Endothelial cell of umbilical vein (primary cell): ENCODE data around the gene SEMA4A. TPM values are rescaled to one million over a fixed set of nuclear protein-coding genes. Genes with fewer than 3 reads are reported as not detected.

ENCODE experiments used
- BruUV-seq: library from RNA; stranded (reverse); fragments of 400-500 nt; replicated peaks from 2 replicates; lab custom pipeline; 2021; lab: Mats Ljungman, UMichigan
- CTCF ChIA-PET: fragments of 300-600, 350-600 bp; sonication (Branson Sonifier 250); formaldehyde crosslinking; loops from one replicate; lab custom pipeline; 2021; ENCODE audit warnings: antibody characterized with exemption, inconsistent platforms; lab: Charles Lee
- POLR2A ChIA-PET: fragments of 300-600, 350-600 bp; sonication (Branson Sonifier 250); formaldehyde crosslinking; loops from one replicate; lab custom pipeline; 2021; ENCODE audit warnings: antibody characterized with exemption, inconsistent platforms; lab: Charles Lee
- DNase-seq: peaks from one replicate; pipeline ENCODE4 v3.0.0-alpha.2; 2011; ENCODE audit warnings: low read depth, low spot score
- FAIRE-seq: peaks from 2 replicates; lab custom pipeline; 2011; peaks lifted over from hg19 to GRCh38; lab: Jason Lieb, UNC
- H2AFZ ChIP-seq: 2 replicates; pipeline ENCODE4 v1.6.0; 2012; ENCODE audit warnings: low read depth, low read length, control low read depth, inconsistent platforms
- H3K27ac ChIP-seq: 2 replicates; pipeline ENCODE4 v1.5.1; 2011; ENCODE audit warnings: low read depth, mild to moderate bottlenecking, control low read depth, low read length, moderate library complexity; ENCODE audit not compliant: insufficient read depth
- H3K27me3 ChIP-seq, 2 experiments: 2 replicates each; pipeline versions ENCODE4 v1.6.0 to v1.6.1; 2011; ENCODE audit warnings: low read length in 2 of 2, mixed read lengths in 1 of 2; ENCODE audit not compliant: control insufficient read depth in 2 of 2, insufficient read depth in 2 of 2
- H3K36me3 ChIP-seq, 2 experiments: 2 replicates in 1 of 2; 3 replicates in 1 of 2; pipeline ENCODE4 v1.5.1; 2011; ENCODE audit warnings: low read length in 2 of 2, mild to moderate bottlenecking in 1 of 2, moderate library complexity in 1 of 2; ENCODE audit not compliant: control insufficient read depth in 2 of 2, insufficient read depth in 2 of 2; ENCODE audit errors: extremely low read depth in 1 of 2
- H3K4me1 ChIP-seq: 3 replicates; pipeline ENCODE4 v1.5.1; 2011; ENCODE audit warnings: mild to moderate bottlenecking, low read length; ENCODE audit not compliant: control insufficient read depth, insufficient read depth; ENCODE audit errors: extremely low read depth
- H3K4me2 ChIP-seq: 2 replicates; pipeline ENCODE4 v1.6.1; 2011; ENCODE audit warnings: low read length, control low read depth, mixed read lengths; ENCODE audit not compliant: insufficient read depth
- H3K4me3 ChIP-seq, 3 experiments: fragments of 200-600 bp in 1 of 3; sonication (generic), shearing (Covaris generic) in 1 of 3; replicated peaks in 1 of 3; 2 replicates each; pipeline ENCODE4 v1.5.1; 2011 to 2016; ENCODE audit warnings: control low read depth in 3 of 3, low read length in 3 of 3, mild to moderate bottlenecking in 2 of 3, inconsistent platforms in 1 of 3, low read depth in 1 of 3, moderate library complexity in 1 of 3; ENCODE audit not compliant: insufficient read depth in 1 of 3
- H3K79me2 ChIP-seq: 2 replicates; pipeline ENCODE4 v1.6.0; 2012; ENCODE audit warnings: low read length, inconsistent platforms; ENCODE audit not compliant: control insufficient read depth, insufficient read depth
- H3K9ac ChIP-seq: replicated peaks from 2 replicates; pipeline ENCODE3; 2011; ENCODE audit warnings: low read length, control low read depth; ENCODE audit not compliant: insufficient read depth; ENCODE audit errors: extremely low read depth
- H3K9me1 ChIP-seq: replicated peaks from 3 replicates; pipeline ENCODE4 v1.6.0; 2011; ENCODE audit warnings: mild to moderate bottlenecking, low read length; ENCODE audit not compliant: control insufficient read depth, insufficient read depth; ENCODE audit errors: extremely low read depth
- H3K9me3 ChIP-seq: replicated peaks from 2 replicates; pipeline ENCODE4 v1.5.1; 2012; ENCODE audit warnings: low read length, inconsistent platforms; ENCODE audit not compliant: control insufficient read depth, insufficient read depth
- H4K20me1 ChIP-seq: replicated peaks from 2 replicates; pipeline ENCODE3; 2011; ENCODE audit warnings: mild to moderate bottlenecking, low read length; ENCODE audit not compliant: control insufficient read depth, insufficient read depth; ENCODE audit errors: extremely low read depth
- CTCF ChIP-seq, 2 donors: IDR thresholded peaks; 1 replicate in 1 of 2; 2 replicates in 1 of 2; pipeline ENCODE4 v1.5.1; 2011; ENCODE audit warnings: low read length in 2 of 2, mild to moderate bottlenecking in 2 of 2, moderate library complexity in 2 of 2, control low read depth in 1 of 2, inconsistent platforms in 1 of 2, low read depth in 1 of 2; ENCODE audit not compliant: insufficient read depth in 1 of 2; ENCODE audit errors: extremely low read depth in 1 of 2
- EZH2 ChIP-seq: IDR thresholded peaks from 2 replicates; pipeline ENCODE4 v1.6.1; 2012; ENCODE audit warnings: borderline replicate concordance, low read depth, mild to moderate bottlenecking, moderate library complexity, low read length, inconsistent platforms; ENCODE audit not compliant: severe bottlenecking
- FOS ChIP-seq: IDR thresholded peaks from 2 replicates; pipeline ENCODE4 v1.6.1; 2011; ENCODE audit warnings: mild to moderate bottlenecking, low read length, moderate library complexity, borderline replicate concordance; ENCODE audit not compliant: insufficient read depth
- GATA2 ChIP-seq: IDR thresholded peaks from 2 replicates; pipeline ENCODE4 v1.7.0; 2011; ENCODE audit warnings: low read depth, mild to moderate bottlenecking, moderate library complexity, mixed read lengths, low read length; ENCODE audit not compliant: insufficient read length, insufficient read depth
- JUN ChIP-seq: IDR thresholded peaks from 2 replicates; pipeline ENCODE4 v1.6.1; 2011; ENCODE audit warnings: borderline replicate concordance, low read depth; ENCODE audit not compliant: insufficient read length, insufficient read depth
- MAX ChIP-seq: IDR thresholded peaks from 2 replicates; pipeline ENCODE4 v1.6.1; 2011; ENCODE audit not compliant: insufficient read depth, insufficient read length
- MYC ChIP-seq: IDR thresholded peaks from one replicate; pipeline ENCODE4 v1.6.1; 2011; ENCODE audit warnings: mild to moderate bottlenecking, low read depth, low read length
- POLR2A ChIP-seq: IDR thresholded peaks from 2 replicates; pipeline ENCODE4 v1.6.1; 2012; ENCODE audit warnings: low read depth, mild to moderate bottlenecking, control low read depth, low read length
- POLR2AphosphoS5 ChIP-seq: IDR thresholded peaks from 2 replicates; pipeline ENCODE4 v1.6.1; 2012; ENCODE audit warnings: low read depth, mild to moderate bottlenecking, control low read depth, low read length, moderate library complexity; ENCODE audit not compliant: insufficient read depth
- dilution Hi-C: fragments of 300-500 bp; cut with MboI; formaldehyde crosslinking; loops from one replicate; pipeline ENCODE4 v1.15.0; 2019; ENCODE audit warnings: low sequenced_read_pairs; ENCODE audit not compliant: extremely low pct_ligation_motif_present
- intact Hi-C: fragments of 100-400 bp; cut with micrococcal nuclease; formaldehyde crosslinking; loops from one replicate; pipeline ENCODE4 v1.10.0; 2022
- polyA plus RNA-seq, 4 experiments: library from polyadenylated mRNA; depleted of rRNA in 3 of 4; stranded (reverse) in 3 of 4; unstranded in 1 of 4; fragments of >200 nt; gene quantifications; 2 replicates each; pipeline versions ENCODE4 v1.2.1 to v1.2.3, GENCODE V29; 2011 to 2012; ENCODE audit warnings: missing spikeins in 1 of 4
- total RNA-seq: library from RNA; stranded (reverse); gene quantifications from 2 replicates; pipeline ENCODE4 v1.2.3, GENCODE V29; 2021

SEMA4A gene
- total and polyA plus RNA-seq, 2 donors (not counting 3 experiments of a cell fraction or from before 2014, with no cell fraction given), result 1.5 to 1.6 TPM

GRCh38 chr1:156119503-156120209 is 33.7 kb upstream of the SEMA4A start:
- dilution Hi-C loops, result no loop called here
- H3K4me2 ChIP-seq, result peak overlapping the region; percentile 29
- intact Hi-C loops, result loop anchor here (5.0 kb wide), 1 partner anchor 383 kb away; the partner anchor contains the start of gene MEF2D
- no peaks in the 10 kb centered on the region for H4K20me1 ChIP-seq
- no peaks in the 10 kb centered on the region for H3K27me3 ChIP-seq
- ChIA-PET CTCF (interaction anchor here (1.0 to 13.3 kb wide), 5 partner anchors 9 to 105 kb away, joined by 3 to 283 read pairs (median 6); no protein-coding TSS in a partner anchor), POLR2A (interaction anchor here (0.6 to 1.1 kb wide), 3 partner anchors 10 to 1115 kb away, joined by 4 read pairs; no protein-coding TSS in a partner anchor)
- H3K4me3 ChIP-seq, result no peak overlapping the region
- DNase-seq (peak; percentile 53), FAIRE-seq (peak; percentile 62)
- no TSS peak for BruUV-seq
- H2AFZ ChIP-seq, result no peak overlapping the region
- TF ChIP-seq FOS, result peak; percentile 43
- TF ChIP-seq CTCF (IDR thresholded peaks at IDR 0.05; ENCODE audit: extremely low read depth in 1 of 2, insufficient read depth in 1 of 2, low read depth in 1 of 2, low read length in 2 of 2), result no peak
- H3K27ac ChIP-seq, result peak overlapping the region; percentile 26
- H3K9me3 ChIP-seq, result no peaks in the 10 kb centered on the region
- H3K79me2 ChIP-seq, result peaks cover 91% of the 10 kb centered on the region
- no peak overlapping the region for H3K9ac ChIP-seq
- H3K36me3 ChIP-seq, result peaks cover 0 to 4% of the 10 kb centered on the region in 2 experiments
- peaks cover 62% of the 10 kb centered on the region for H3K4me1 ChIP-seq
- H3K9me1 ChIP-seq, result no peaks in the 10 kb centered on the region

GRCh38 chr1:156120318-156120717 is 33.1 kb upstream of the SEMA4A start:
- ChIA-PET POLR2A (interaction anchor here (0.8 to 1.1 kb wide), 2 partner anchors 9 to 1116 kb away, joined by 4 read pairs; no protein-coding TSS in a partner anchor), CTCF (interaction anchor here (1.0 to 13.3 kb wide), 5 partner anchors 8 to 105 kb away, joined by 3 to 283 read pairs (median 6); no protein-coding TSS in a partner anchor)
- Histone ChIP-seq H3K4me1 (peaks cover 69% of the 10 kb centered on the region), H3K36me3 (peaks cover 0 to 4% of the 10 kb centered on the region in 2 experiments), H3K4me2 (peak overlapping the region; percentile 29), H3K4me3 (no peak overlapping the region), H3K9me1 (no peaks in the 10 kb centered on the region), H3K27me3 (no peaks in the 10 kb centered on the region), H3K27ac (no peak overlapping the region), H3K9me3 (no peaks in the 10 kb centered on the region), H3K9ac (no peak overlapping the region), H2AFZ (no peak overlapping the region), H4K20me1 (no peaks in the 10 kb centered on the region), H3K79me2 (peaks cover 91% of the 10 kb centered on the region)
- FAIRE-seq, result peak; percentile 48
- BruUV-seq, result no TSS peak
- DNase-seq, result no peak
- no peak for TF ChIP-seq GATA2
- no peak for TF ChIP-seq MYC
- no peak for TF ChIP-seq POLR2AphosphoS5
- TF ChIP-seq POLR2A, result no peak
- no peak for TF ChIP-seq FOS
- no peak for TF ChIP-seq CTCF (IDR thresholded peaks at IDR 0.05; ENCODE audit: extremely low read depth in 1 of 2, insufficient read depth in 1 of 2, low read depth in 1 of 2, low read length in 2 of 2)
- TF ChIP-seq JUN, result no peak
- no peak for TF ChIP-seq EZH2
- no peak for TF ChIP-seq MAX
- intact Hi-C loops, result loop anchor here (5.0 kb wide), 1 partner anchor 382 kb away; the partner anchor contains the start of gene MEF2D
- dilution Hi-C loops, result no loop called here
